ENCODE data around the gene SERPINA1. TPM values are rescaled to one million over a fixed set of nuclear protein-coding genes. Genes with fewer than 3 reads are reported as not detected.

Gene SERPINA1
- total and polyA plus RNA-seq, 2 donors (not counting 1 experiment from before 2014, with no cell fraction given), result 0.39 TPM; not detected in 1

GRCh38 chr14:94344389-94344788, 44.0 kb downstream of the SERPINA1 start:
- H3K27me3 ChIP-seq (ENCODE audit: control insufficient read depth, insufficient read depth, low read length), result no peaks in the 10 kb centered on the region
- no peaks in the 10 kb centered on the region for H3K9me3 ChIP-seq (ENCODE audit: control insufficient read depth, insufficient read depth, low read depth, low read length)
- H3K4me3 ChIP-seq (replicated peaks in 1 of 4; ENCODE audit: control extremely low read depth in 1 of 4, insufficient read depth in 1 of 4, low read depth in 3 of 4, low read length in 4 of 4), result no peak overlapping the region
- no peak overlapping the region for H2AFZ ChIP-seq (ENCODE audit: low read length)
- DNase-seq (ENCODE audit: low read depth in 2 of 2), result no peak
- no peaks in the 10 kb centered on the region for H3K36me3 ChIP-seq (ENCODE audit: control insufficient read depth, insufficient read depth, low read length)
- H3K4me1 ChIP-seq (ENCODE audit: control insufficient read depth, extremely low read depth, insufficient read depth, low read length), result peaks cover 4% of the 10 kb centered on the region
- H3K9ac ChIP-seq (ENCODE audit: insufficient read depth, low read length), result no peak overlapping the region
- no peak overlapping the region for H3K27ac ChIP-seq (ENCODE audit: insufficient read depth, low read length)
- TF ChIP-seq EZH2 (IDR thresholded peaks at IDR 0.05; ENCODE audit: low read length, missing control alignments), result no peak
- TF ChIP-seq CTCF (conservative IDR thresholded peaks at IDR 0.05 in 1 of 2, IDR thresholded peaks at IDR 0.05 in 1 of 2; ENCODE audit: low read depth in 1 of 2, low read length in 2 of 2), result no peak
- no peak overlapping the region for H3K4me2 ChIP-seq (ENCODE audit: extremely low read depth, insufficient read depth, low read length)
- no peaks in the 10 kb centered on the region for H4K20me1 ChIP-seq (ENCODE audit: control insufficient read depth, extremely low read depth, insufficient read depth, low read length)
- H3K79me2 ChIP-seq (ENCODE audit: control insufficient read depth, insufficient read depth, low read length), result no peaks in the 10 kb centered on the region

- H3K79me2 ChIP-seq (ENCODE audit: control insufficient read depth, insufficient read depth, low read length), result no peaks in the 10 kb centered on the region
- no peaks in the 10 kb centered on the region for H3K27me3 ChIP-seq (ENCODE audit: control insufficient read depth, insufficient read depth, low read length)
- H3K4me3 ChIP-seq (replicated peaks in 1 of 4; ENCODE audit: control extremely low read depth in 1 of 4, insufficient read depth in 1 of 4, low read depth in 3 of 4, low read length in 4 of 4), result no peak overlapping the region
- no peaks in the 10 kb centered on the region for H4K20me1 ChIP-seq (ENCODE audit: control insufficient read depth, extremely low read depth, insufficient read depth, low read length)
- H3K36me3 ChIP-seq (ENCODE audit: control insufficient read depth, insufficient read depth, low read length), result no peaks in the 10 kb centered on the region
- DNase-seq (ENCODE audit: low read depth in 2 of 2), result no peak
- no peaks in the 10 kb centered on the region for H3K9me3 ChIP-seq (ENCODE audit: control insufficient read depth, insufficient read depth, low read depth, low read length)
- TF ChIP-seq CTCF (conservative IDR thresholded peaks at IDR 0.05 in 1 of 2, IDR thresholded peaks at IDR 0.05 in 1 of 2; ENCODE audit: low read depth in 1 of 2, low read length in 2 of 2), result no peak
- TF ChIP-seq EZH2 (IDR thresholded peaks at IDR 0.05; ENCODE audit: low read length, missing control alignments), result no peak
- H3K4me1 ChIP-seq (ENCODE audit: control insufficient read depth, extremely low read depth, insufficient read depth, low read length), result peaks cover 4% of the 10 kb centered on the region
- H3K4me2 ChIP-seq (ENCODE audit: extremely low read depth, insufficient read depth, low read length), result no peak overlapping the region
- H3K27ac ChIP-seq (ENCODE audit: insufficient read depth, low read length), result no peak overlapping the region
- no peak overlapping the region for H2AFZ ChIP-seq (ENCODE audit: low read length)
- no peak overlapping the region for H3K9ac ChIP-seq (ENCODE audit: insufficient read depth, low read length)
Measured at GRCh38 chr14:94343238-94344005, 45.0 kb downstream of the SERPINA1 start.

- peaks cover 4% of the 10 kb centered on the region for H3K4me1 ChIP-seq (ENCODE audit: control insufficient read depth, extremely low read depth, insufficient read depth, low read length)
- TF ChIP-seq CTCF (conservative IDR thresholded peaks at IDR 0.05 in 1 of 2, IDR thresholded peaks at IDR 0.05 in 1 of 2; ENCODE audit: low read depth in 1 of 2, low read length in 2 of 2), result no peak
- no peak for TF ChIP-seq EZH2 (IDR thresholded peaks at IDR 0.05; ENCODE audit: low read length, missing control alignments)
- no peaks in the 10 kb centered on the region for H3K27me3 ChIP-seq (ENCODE audit: control insufficient read depth, insufficient read depth, low read length)
- H3K9ac ChIP-seq (ENCODE audit: insufficient read depth, low read length), result no peak overlapping the region
- H3K79me2 ChIP-seq (ENCODE audit: control insufficient read depth, insufficient read depth, low read length), result no peaks in the 10 kb centered on the region
- H3K4me3 ChIP-seq (replicated peaks in 1 of 4; ENCODE audit: control extremely low read depth in 1 of 4, insufficient read depth in 1 of 4, low read depth in 3 of 4, low read length in 4 of 4), result peak overlapping the region in 1 of 4 experiments; percentile 8
- peak; percentile 100 for DNase-seq (ENCODE audit: low read depth in 2 of 2)
- H2AFZ ChIP-seq (ENCODE audit: low read length), result peak overlapping the region; percentile 29
- no peaks in the 10 kb centered on the region for H3K36me3 ChIP-seq (ENCODE audit: control insufficient read depth, insufficient read depth, low read length)
- peak overlapping the region; percentile 75 for H3K27ac ChIP-seq (ENCODE audit: insufficient read depth, low read length)
- H3K9me3 ChIP-seq (ENCODE audit: control insufficient read depth, insufficient read depth, low read depth, low read length), result no peaks in the 10 kb centered on the region
- H4K20me1 ChIP-seq (ENCODE audit: control insufficient read depth, extremely low read depth, insufficient read depth, low read length), result no peaks in the 10 kb centered on the region
- no peak overlapping the region for H3K4me2 ChIP-seq (ENCODE audit: extremely low read depth, insufficient read depth, low read length)
Measured at GRCh38 chr14:94342334-94342934, 46.0 kb downstream of the SERPINA1 start.
